ENCODE data around the gene LIPG.

Gene LIPG

DNA sequence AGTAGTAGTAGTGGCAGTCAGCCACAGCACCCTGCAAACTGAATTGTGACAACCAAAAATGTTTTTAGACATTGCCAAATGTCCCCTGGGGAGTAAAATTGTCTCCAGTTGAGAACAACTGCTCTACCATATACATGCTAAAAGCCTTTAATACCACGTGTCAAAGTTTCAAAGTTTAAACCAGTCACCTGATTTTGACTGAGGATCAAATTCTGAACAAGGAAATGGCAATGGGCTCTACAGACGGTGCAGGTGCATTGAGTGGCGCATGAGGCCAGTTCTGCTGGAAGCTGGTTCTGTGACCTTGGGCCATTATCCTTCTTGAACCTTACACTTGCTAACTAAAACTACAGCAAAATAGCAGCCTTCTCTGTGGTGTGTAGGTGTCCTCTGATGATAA lies 85.0 kb downstream of the LIPG start:
- no peak overlapping the region for H3K4me3 ChIP-seq (ENCODE audit: low read depth, low read length)
- DNase-seq (ENCODE audit: low read depth), result no peak
- TF ChIP-seq, protein P1, sequence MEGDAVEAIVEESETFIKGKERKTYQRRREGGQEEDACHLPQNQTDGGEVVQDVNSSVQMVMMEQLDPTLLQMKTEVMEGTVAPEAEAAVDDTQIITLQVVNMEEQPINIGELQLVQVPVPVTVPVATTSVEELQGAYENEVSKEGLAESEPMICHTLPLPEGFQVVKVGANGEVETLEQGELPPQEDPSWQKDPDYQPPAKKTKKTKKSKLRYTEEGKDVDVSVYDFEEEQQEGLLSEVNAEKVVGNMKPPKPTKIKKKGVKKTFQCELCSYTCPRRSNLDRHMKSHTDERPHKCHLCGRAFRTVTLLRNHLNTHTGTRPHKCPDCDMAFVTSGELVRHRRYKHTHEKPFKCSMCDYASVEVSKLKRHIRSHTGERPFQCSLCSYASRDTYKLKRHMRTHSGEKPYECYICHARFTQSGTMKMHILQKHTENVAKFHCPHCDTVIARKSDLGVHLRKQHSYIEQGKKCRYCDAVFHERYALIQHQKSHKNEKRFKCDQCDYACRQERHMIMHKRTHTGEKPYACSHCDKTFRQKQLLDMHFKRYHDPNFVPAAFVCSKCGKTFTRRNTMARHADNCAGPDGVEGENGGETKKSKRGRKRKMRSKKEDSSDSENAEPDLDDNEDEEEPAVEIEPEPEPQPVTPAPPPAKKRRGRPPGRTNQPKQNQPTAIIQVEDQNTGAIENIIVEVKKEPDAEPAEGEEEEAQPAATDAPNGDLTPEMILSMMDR (conservative IDR thresholded peaks at IDR 0.05; ENCODE audit: low read depth, low read length), result no peak

DNA sequence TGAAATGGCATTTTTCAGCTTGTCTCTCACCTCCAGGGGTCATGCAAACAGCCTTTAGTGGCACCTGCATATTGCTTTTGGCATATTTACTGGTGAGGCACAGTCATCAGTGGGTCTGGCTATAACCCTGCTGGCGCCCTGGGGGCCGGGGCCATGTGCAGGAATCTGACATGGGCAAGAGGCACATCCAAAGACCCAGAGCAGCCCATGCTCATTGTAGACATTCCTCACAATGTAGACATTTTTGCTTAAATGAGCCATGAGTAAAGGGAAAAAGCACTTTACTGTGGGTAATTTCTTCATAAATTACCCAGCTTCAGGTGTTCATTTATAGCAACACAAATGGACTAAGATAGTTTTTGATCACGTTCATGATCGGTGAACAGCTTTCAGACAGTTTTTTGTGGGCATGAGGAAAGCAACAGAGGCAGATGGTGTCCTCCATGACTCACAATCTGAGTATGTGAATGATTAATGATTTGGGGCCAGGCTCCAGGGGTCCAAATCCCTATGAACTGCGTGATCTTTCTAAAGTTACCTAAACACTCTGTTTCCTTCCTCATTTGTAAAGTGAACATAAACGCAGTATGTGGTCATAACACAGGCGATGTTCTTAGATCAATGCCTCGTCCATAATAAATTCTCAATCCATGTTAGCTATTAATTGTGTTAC lies 85.8 kb downstream of the LIPG start:
- peak; percentile 73 for DNase-seq (ENCODE audit: low read depth)
- TF ChIP-seq, protein P1 (conservative IDR thresholded peaks at IDR 0.05; ENCODE audit: low read depth, low read length), result no peak

DNA sequence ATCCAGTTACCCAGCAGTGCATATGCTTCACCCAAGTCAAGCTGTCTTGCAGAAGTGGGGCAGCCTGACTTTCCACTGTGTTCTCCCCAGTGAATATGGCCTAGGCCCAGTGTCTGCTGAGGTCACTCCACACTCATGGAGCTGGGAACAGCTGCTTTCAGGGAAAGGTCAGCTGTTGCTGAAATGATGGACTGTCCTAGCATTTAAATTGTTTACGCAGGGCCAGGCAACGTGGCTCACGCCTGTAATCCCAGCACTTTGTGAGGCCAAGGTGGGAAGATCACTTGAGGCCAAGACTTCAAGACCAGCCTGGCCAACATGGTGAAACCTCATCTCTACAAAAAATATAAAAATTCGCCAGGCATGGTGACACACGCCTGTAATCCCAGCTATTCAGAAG lies 86.5 kb downstream of the LIPG start:
- DNase-seq (ENCODE audit: low read depth), result no peak
- TF ChIP-seq, protein P1 (conservative IDR thresholded peaks at IDR 0.05; ENCODE audit: low read depth, low read length), result no peak
- H3K4me3 ChIP-seq (ENCODE audit: low read depth, low read length), result no peak overlapping the region

More for the DNA sequence above, 85.8 kb downstream of the LIPG start:
- H3K4me3 ChIP-seq (ENCODE audit: low read depth, low read length), result no peak overlapping the region
